ENCODE data around the gene KHDRBS1. TPM values are rescaled to one million over a fixed set of nuclear protein-coding genes. Genes with fewer than 3 reads are reported as not detected.
"Not testable (repeated sequence)": the region's sequence is repeated elsewhere in the genome, so short reads cannot be mapped to it uniquely, and the experiment has no call there.

KHDRBS1 gene
- total RNA-seq, 1 experiment from 2014 or later, result 161 TPM

DNA sequence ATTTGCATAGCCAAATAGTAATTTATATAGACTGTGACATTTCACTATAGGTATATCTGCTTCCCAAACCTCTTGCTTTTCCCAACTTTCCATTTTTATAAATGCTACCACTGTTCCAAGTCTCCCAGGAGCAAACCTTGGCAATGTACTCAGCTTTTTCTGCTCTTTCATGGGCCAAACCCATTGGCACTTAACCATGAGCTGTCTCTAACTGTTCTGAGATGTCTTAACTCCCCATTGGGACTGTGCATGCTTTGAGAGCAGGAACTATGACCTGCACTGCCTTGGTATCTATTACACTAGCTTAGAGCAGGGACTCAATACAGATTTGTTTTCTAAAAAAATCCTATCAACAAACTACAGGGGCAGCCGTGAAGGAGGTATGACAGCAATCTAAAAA is 22.5 kb upstream of the KHDRBS1 start:
- TF ChIP-seq, protein P1, sequence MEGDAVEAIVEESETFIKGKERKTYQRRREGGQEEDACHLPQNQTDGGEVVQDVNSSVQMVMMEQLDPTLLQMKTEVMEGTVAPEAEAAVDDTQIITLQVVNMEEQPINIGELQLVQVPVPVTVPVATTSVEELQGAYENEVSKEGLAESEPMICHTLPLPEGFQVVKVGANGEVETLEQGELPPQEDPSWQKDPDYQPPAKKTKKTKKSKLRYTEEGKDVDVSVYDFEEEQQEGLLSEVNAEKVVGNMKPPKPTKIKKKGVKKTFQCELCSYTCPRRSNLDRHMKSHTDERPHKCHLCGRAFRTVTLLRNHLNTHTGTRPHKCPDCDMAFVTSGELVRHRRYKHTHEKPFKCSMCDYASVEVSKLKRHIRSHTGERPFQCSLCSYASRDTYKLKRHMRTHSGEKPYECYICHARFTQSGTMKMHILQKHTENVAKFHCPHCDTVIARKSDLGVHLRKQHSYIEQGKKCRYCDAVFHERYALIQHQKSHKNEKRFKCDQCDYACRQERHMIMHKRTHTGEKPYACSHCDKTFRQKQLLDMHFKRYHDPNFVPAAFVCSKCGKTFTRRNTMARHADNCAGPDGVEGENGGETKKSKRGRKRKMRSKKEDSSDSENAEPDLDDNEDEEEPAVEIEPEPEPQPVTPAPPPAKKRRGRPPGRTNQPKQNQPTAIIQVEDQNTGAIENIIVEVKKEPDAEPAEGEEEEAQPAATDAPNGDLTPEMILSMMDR (conservative IDR thresholded peaks at IDR 0.05), result no peak
- no peak for TF ChIP-seq EZH2 (IDR thresholded peaks at IDR 0.05; ENCODE audit: low read depth)
- Histone ChIP-seq H3K4me2 (no peak overlapping the region), H3K9me2 (ENCODE audit: insufficient read depth) (no peaks in the 10 kb centered on the region), H4K20me1 (ENCODE audit: insufficient read depth) (no peaks in the 10 kb centered on the region), H3K79me2 (ENCODE audit: low read depth) (no peaks in the 10 kb centered on the region), H3K9me3 (ENCODE audit: insufficient read depth, low read depth) (no peaks in the 10 kb centered on the region), H3F3A (ENCODE audit: insufficient read depth, low read depth) (no peaks in the 10 kb centered on the region), H3K27ac (no peak overlapping the region), H2AFZ (no peak overlapping the region), H3K27me3 (ENCODE audit: insufficient read depth, low read depth) (no peaks in the 10 kb centered on the region), H3K36me3 (ENCODE audit: low read depth) (no peaks in the 10 kb centered on the region), H3K4me1 (replicated peaks; ENCODE audit: insufficient read depth) (no peaks in the 10 kb centered on the region), H3K4me3 (no peak overlapping the region)
- ChIA-PET POLR2A (ENCODE audit: unreplicated experiment) (no interaction called here), CTCF (interaction anchor here (0.7 kb wide), 1 partner anchor 800 kb away, joined by 3 read pairs; no protein-coding TSS in a partner anchor)
- BruUV-seq (replicated peaks), result no TSS peak
- DNase-seq, result no peak
- intact Hi-C loops (cut with micrococcal nuclease; ENCODE audit: unreplicated experiment), result no loop called here

DNA sequence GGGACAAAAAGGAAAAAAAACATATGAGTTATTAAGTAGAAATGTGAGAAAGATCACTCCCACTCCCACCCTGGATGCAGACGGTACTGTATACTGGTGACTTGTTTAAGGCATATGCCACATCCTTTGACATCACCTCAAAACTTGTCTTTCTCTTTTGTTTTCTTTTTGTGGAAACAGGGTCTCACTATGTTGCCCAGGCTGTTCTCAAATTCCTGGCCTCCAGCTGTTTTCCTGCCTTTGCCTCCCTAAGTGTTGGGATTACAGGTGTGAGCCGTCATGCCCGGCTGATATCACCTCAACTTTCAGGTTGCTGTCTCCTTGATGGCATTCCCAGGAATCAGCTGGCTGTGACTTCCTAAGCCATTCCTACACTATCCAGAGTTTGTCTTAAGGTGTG is 18.4 kb upstream of the KHDRBS1 start:
- intact Hi-C loops (cut with micrococcal nuclease; ENCODE audit: unreplicated experiment), result no loop called here
- no peaks in the 10 kb centered on the region for H3K4me1 ChIP-seq (replicated peaks; ENCODE audit: insufficient read depth)
- H3K9me2 ChIP-seq (ENCODE audit: insufficient read depth), result no peaks in the 10 kb centered on the region
- H3K4me2 ChIP-seq, result no peak overlapping the region
- H3F3A ChIP-seq (ENCODE audit: insufficient read depth, low read depth), result no peaks in the 10 kb centered on the region
- POLR2A ChIA-PET (ENCODE audit: unreplicated experiment), result no interaction called here
- no peaks in the 10 kb centered on the region for H3K79me2 ChIP-seq (ENCODE audit: low read depth)
- H3K27me3 ChIP-seq (ENCODE audit: insufficient read depth, low read depth), result no peaks in the 10 kb centered on the region
- no peak for DNase-seq
- no peaks in the 10 kb centered on the region for H3K9me3 ChIP-seq (ENCODE audit: insufficient read depth, low read depth)
- BruUV-seq (replicated peaks), result no TSS peak
- no peaks in the 10 kb centered on the region for H3K36me3 ChIP-seq (ENCODE audit: low read depth)
- CTCF ChIA-PET, result interaction anchor here (0.6 kb wide), 1 partner anchor 31 kb away, joined by 3 read pairs; no protein-coding TSS in a partner anchor
- H3K4me3 ChIP-seq, result no peak overlapping the region
- TF ChIP-seq, protein P1 (conservative IDR thresholded peaks at IDR 0.05), result no peak
- no peak for TF ChIP-seq EZH2 (IDR thresholded peaks at IDR 0.05; ENCODE audit: low read depth)
- no peak overlapping the region for H2AFZ ChIP-seq
- H3K27ac ChIP-seq, result no peak overlapping the region
- H4K20me1 ChIP-seq (ENCODE audit: insufficient read depth), result no peaks in the 10 kb centered on the region

DNA sequence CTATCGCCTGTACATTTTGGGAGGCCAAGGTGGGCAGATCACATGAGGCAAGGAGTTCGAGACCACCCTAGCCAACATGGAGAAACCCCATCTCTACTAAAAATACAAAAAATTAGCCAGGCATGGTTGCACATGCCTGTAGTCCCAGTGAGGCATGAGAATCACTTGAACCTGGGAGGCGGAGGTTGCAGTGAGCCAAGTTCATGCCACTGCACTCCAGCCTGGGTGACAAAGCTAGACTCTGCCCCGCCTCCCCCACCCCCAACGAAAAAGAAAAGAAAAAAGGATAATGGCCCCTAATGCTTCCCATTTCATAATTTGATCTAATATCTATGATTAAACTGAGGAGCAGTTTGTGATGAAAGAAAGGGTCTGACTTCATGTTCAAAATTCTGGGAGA is 17.5 kb upstream of the KHDRBS1 start:
- H4K20me1 ChIP-seq (ENCODE audit: insufficient read depth); H3K4me2 ChIP-seq; H3K9me2 ChIP-seq (ENCODE audit: insufficient read depth); CTCF ChIA-PET; H3K79me2 ChIP-seq (ENCODE audit: low read depth); POLR2A ChIA-PET (ENCODE audit: unreplicated experiment); H3K27me3 ChIP-seq (ENCODE audit: insufficient read depth, low read depth); H3K4me1 ChIP-seq (replicated peaks; ENCODE audit: insufficient read depth); H3K9me3 ChIP-seq (ENCODE audit: insufficient read depth, low read depth); BruUV-seq (replicated peaks); H3F3A ChIP-seq (ENCODE audit: insufficient read depth, low read depth); H3K36me3 ChIP-seq (ENCODE audit: low read depth); DNase-seq; H2AFZ ChIP-seq; H3K27ac ChIP-seq; intact Hi-C loops (cut with micrococcal nuclease; ENCODE audit: unreplicated experiment); H3K4me3 ChIP-seq: not testable (repeated sequence)

DNA sequence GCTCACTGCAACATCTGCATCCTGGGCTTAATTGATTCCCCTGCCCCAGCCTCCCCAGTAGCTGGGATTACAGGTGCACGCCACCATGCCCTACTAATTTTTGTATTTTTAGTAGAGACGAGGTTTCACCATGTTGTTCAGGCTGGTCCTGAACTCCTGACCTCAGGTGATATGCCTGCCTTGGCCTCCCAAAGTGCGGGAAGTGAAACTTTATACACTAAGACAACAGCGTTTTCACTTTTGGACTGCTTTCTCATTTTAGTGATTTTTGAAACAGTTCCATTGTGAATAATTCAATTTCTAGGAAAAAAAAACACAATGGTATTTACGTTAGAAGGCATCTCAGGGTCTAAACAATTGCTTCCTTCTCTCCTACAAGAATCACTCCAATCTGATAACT is 11.8 kb upstream of the KHDRBS1 start:
- no peak overlapping the region for H2AFZ ChIP-seq
- POLR2A ChIA-PET (ENCODE audit: unreplicated experiment), result interaction anchor here (0.6 kb wide), 1 partner anchor 155 kb away, joined by 5 read pairs; no protein-coding TSS in a partner anchor
- no peak for TF ChIP-seq EZH2 (IDR thresholded peaks at IDR 0.05; ENCODE audit: low read depth)
- TF ChIP-seq, protein P1 (conservative IDR thresholded peaks at IDR 0.05), result no peak
- no peak for DNase-seq
- no peaks in the 10 kb centered on the region for H3K79me2 ChIP-seq (ENCODE audit: low read depth)
- H3K4me2 ChIP-seq, result no peak overlapping the region
- H3F3A ChIP-seq (ENCODE audit: insufficient read depth, low read depth), result no peaks in the 10 kb centered on the region
- BruUV-seq (replicated peaks), result no TSS peak
- intact Hi-C loops (cut with micrococcal nuclease; ENCODE audit: unreplicated experiment), result no loop called here
- H3K36me3 ChIP-seq (ENCODE audit: low read depth), result no peaks in the 10 kb centered on the region
- H3K9me3 ChIP-seq (ENCODE audit: insufficient read depth, low read depth), result no peaks in the 10 kb centered on the region
- no peaks in the 10 kb centered on the region for H4K20me1 ChIP-seq (ENCODE audit: insufficient read depth)
- H3K27ac ChIP-seq, result no peak overlapping the region
- no peak overlapping the region for H3K4me3 ChIP-seq
- CTCF ChIA-PET, result interaction anchor here (0.6 kb wide), 1 partner anchor 289 kb away, joined by 5 read pairs; no protein-coding TSS in a partner anchor
- H3K9me2 ChIP-seq (ENCODE audit: insufficient read depth), result no peaks in the 10 kb centered on the region
- H3K27me3 ChIP-seq (ENCODE audit: insufficient read depth, low read depth), result peaks cover 6% of the 10 kb centered on the region; the same call in 1 of the 2 replicates
- H3K4me1 ChIP-seq (replicated peaks; ENCODE audit: insufficient read depth), result peaks cover 9% of the 10 kb centered on the region; the same call in 1 of the 2 replicates

DNA sequence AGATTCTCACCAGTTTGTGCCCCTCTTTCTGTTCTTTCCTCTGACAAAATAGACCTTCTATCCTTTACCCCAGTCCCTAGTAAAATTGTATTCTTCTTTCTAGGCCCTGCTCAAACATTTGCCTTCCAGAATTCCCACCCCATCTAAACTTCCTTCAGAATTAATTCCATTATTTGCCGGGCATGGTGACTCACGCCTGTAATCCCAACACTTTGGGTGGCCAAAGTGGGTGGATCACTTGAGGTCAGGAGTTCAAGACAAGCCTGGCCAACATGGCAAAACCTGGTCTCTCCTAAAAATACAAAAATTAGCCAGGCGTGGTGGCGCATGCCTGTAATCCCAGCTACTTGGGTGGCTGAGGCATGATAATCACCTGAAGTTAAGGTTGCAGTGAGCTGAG is 11.4 kb upstream of the KHDRBS1 start:
- ChIA-PET POLR2A (ENCODE audit: unreplicated experiment) (interaction anchor here (0.6 kb wide), 2 partner anchors 155 to 421 kb away, joined by 3 to 5 read pairs; no protein-coding TSS in a partner anchor), CTCF (interaction anchor here (0.6 kb wide), 1 partner anchor 290 kb away, joined by 5 read pairs; no protein-coding TSS in a partner anchor)
- BruUV-seq (replicated peaks); H3K9me2 ChIP-seq (ENCODE audit: insufficient read depth); H3K27me3 ChIP-seq (ENCODE audit: insufficient read depth, low read depth); H3F3A ChIP-seq (ENCODE audit: insufficient read depth, low read depth); H2AFZ ChIP-seq; H3K4me3 ChIP-seq; H3K27ac ChIP-seq; H3K9me3 ChIP-seq (ENCODE audit: insufficient read depth, low read depth); H3K79me2 ChIP-seq (ENCODE audit: low read depth); H3K4me2 ChIP-seq; H3K36me3 ChIP-seq (ENCODE audit: low read depth); H4K20me1 ChIP-seq (ENCODE audit: insufficient read depth); DNase-seq; H3K4me1 ChIP-seq (replicated peaks; ENCODE audit: insufficient read depth); intact Hi-C loops (cut with micrococcal nuclease; ENCODE audit: unreplicated experiment): not testable (repeated sequence)

Measured in PC-9 (cell line).